B cell (primary cell): ENCODE measurements around the gene INF2. TPM values are rescaled to one million over a fixed set of nuclear protein-coding genes. Genes with fewer than 3 reads are reported as not detected.

ENCODE experiments used
- ATAC-seq: fragments of 200-7000 bp; cut with Tn5 transposase; one replicate; pipeline ENCODE4 v1.10.0; 2021; ENCODE audit warnings: low read depth, mild to moderate bottlenecking, moderate number of reproducible peaks, moderate library complexity
- CTCF ChIA-PET: fragments of 350-600 bp; sonication (Branson Sonifier 250); formaldehyde crosslinking; loops from one replicate; lab custom pipeline; 2021; ENCODE audit warnings: antibody characterized with exemption, inconsistent platforms; lab: Charles Lee
- POLR2A ChIA-PET: fragments of 350-600 bp; sonication (Branson Sonifier 250); formaldehyde crosslinking; loops from one replicate; lab custom pipeline; 2021; ENCODE audit warnings: antibody characterized with exemption; lab: Charles Lee
- DNase-seq: peaks from one replicate; pipeline ENCODE4 v3.0.0; 2013
- H2AFZ ChIP-seq: 2 replicates; pipeline ENCODE4 v1.6.1; 2012; ENCODE audit warnings: mild to moderate bottlenecking, low read depth, low read length; ENCODE audit not compliant: insufficient read depth, poor library complexity, severe bottlenecking
- H3K27ac ChIP-seq, 2 donors: 1 replicate in 1 of 2; 2 replicates in 1 of 2; pipeline ENCODE4 v1.5.1; 2012 to 2013; ENCODE audit warnings: low read length in 2 of 2, mild to moderate bottlenecking in 2 of 2, moderate library complexity in 1 of 2
- H3K27me3 ChIP-seq, 4 experiments: fragments of 200-600 bp in 1 of 4; sonication (generic) in 1 of 4; replicated peaks in 1 of 4; 1 replicate in 2 of 4; 2 replicates in 2 of 4; pipeline versions ENCODE4 v1.6.1 to v1.7.0; 2013 to 2016; ENCODE audit warnings: low read length in 3 of 4, mild to moderate bottlenecking in 2 of 4, mixed read lengths in 1 of 4, moderate library complexity in 1 of 4; ENCODE audit not compliant: insufficient read depth in 4 of 4, control insufficient read depth in 3 of 4; ENCODE audit errors: control extremely low read depth in 1 of 4
- H3K36me3 ChIP-seq, 2 experiments: replicated peaks in 1 of 2; 1 replicate in 1 of 2; 2 replicates in 1 of 2; pipeline versions ENCODE4 v1.6.1 to v1.7.1; 2013; ENCODE audit warnings: low read length in 1 of 2; ENCODE audit not compliant: insufficient read depth in 2 of 2, control insufficient read depth in 1 of 2; ENCODE audit errors: control extremely low read depth in 1 of 2, extremely low read depth in 1 of 2
- H3K4me1 ChIP-seq, 2 donors: fragments of 200-600 bp in 1 of 2; sonication (generic) in 1 of 2; 1 replicate in 1 of 2; 2 replicates in 1 of 2; pipeline versions ENCODE4 v1.5.1 to v1.6.1; 2013 to 2017; ENCODE audit warnings: low read length in 2 of 2; ENCODE audit not compliant: control insufficient read depth in 2 of 2, insufficient read depth in 2 of 2
- H3K4me2 ChIP-seq: replicated peaks from 2 replicates; pipeline ENCODE3; 2012; ENCODE audit warnings: mild to moderate bottlenecking, low read depth, low read length; ENCODE audit not compliant: poor library complexity, severe bottlenecking
- H3K4me3 ChIP-seq, 5 experiments: fragments of 200-600 bp in 1 of 5; sonication (generic) in 1 of 5; 1 replicate in 3 of 5; 2 replicates in 2 of 5; pipeline versions ENCODE4 v1.5.1 to v1.7.0; 2011 to 2016; ENCODE audit warnings: low read length in 4 of 5, mild to moderate bottlenecking in 4 of 5, low read depth in 2 of 5, control low read depth in 1 of 5, moderate library complexity in 1 of 5; ENCODE audit not compliant: insufficient read depth in 1 of 5; ENCODE audit errors: control extremely low read depth in 1 of 5, extremely low read depth in 1 of 5
- H3K79me2 ChIP-seq: fragments of 200-600 bp; sonication (generic); one replicate; pipeline ENCODE4 v1.6.0; 2016; ENCODE audit warnings: low read length; ENCODE audit not compliant: control insufficient read depth, insufficient read depth
- H3K9ac ChIP-seq: fragments of 200-600 bp; sonication (generic); 2 replicates; pipeline ENCODE4 v1.6.1; 2017; ENCODE audit warnings: mild to moderate bottlenecking, low read length, moderate library complexity
- H3K9me3 ChIP-seq, 3 donors: one replicate each; pipeline versions ENCODE4 v1.6.1 to v1.7.1; 2013; ENCODE audit warnings: low read length in 2 of 3; ENCODE audit not compliant: control insufficient read depth in 2 of 3, insufficient read depth in 1 of 3; ENCODE audit errors: control extremely low read depth in 1 of 3
- H4K20me1 ChIP-seq: 2 replicates; pipeline ENCODE4 v1.6.0; 2012; ENCODE audit warnings: mild to moderate bottlenecking, low read length; ENCODE audit not compliant: insufficient read depth, control insufficient read depth, poor library complexity, severe bottlenecking
- H3K27ac Mint-ChIP-seq: one replicate; pipeline ENCODE4 v1.8.0; 2021; ENCODE audit warnings: mixed read lengths
- H3K27me3 Mint-ChIP-seq: one replicate; pipeline ENCODE4 v1.8.0; 2021; ENCODE audit warnings: mixed read lengths
- H3K4me1 Mint-ChIP-seq: one replicate; pipeline ENCODE4 v1.8.0; 2021; ENCODE audit warnings: mixed read lengths
- H3K4me3 Mint-ChIP-seq: one replicate; pipeline ENCODE4 v1.8.0; 2021; ENCODE audit warnings: mixed read lengths
- H3K9me3 Mint-ChIP-seq: one replicate; pipeline ENCODE4 v1.8.0; 2022; ENCODE audit warnings: mixed read lengths; ENCODE audit not compliant: insufficient read depth
- CTCF ChIP-seq: fragments of 200-600 bp; IDR thresholded peaks from one replicate; pipeline ENCODE4 v1.8.0; 2022; ENCODE audit warnings: antibody characterized with exemption, mild to moderate bottlenecking
- EZH2 ChIP-seq: IDR thresholded peaks from 2 replicates; pipeline ENCODE4 v1.6.1; 2012; ENCODE audit warnings: borderline replicate concordance, low read depth, mild to moderate bottlenecking, moderate library complexity, low read length; ENCODE audit not compliant: insufficient read depth, poor library complexity, severe bottlenecking
- WGBS: methylation state at CpG from one replicate; pipeline ENCODE4 v1.1.5; 2013; ENCODE audit warnings: missing lambda C conversion rate; ENCODE audit not compliant: insufficient coverage; 5-methylcytosine and 5-hydroxymethylcytosine counted together
- intact Hi-C: fragments of 100-400 bp; cut with micrococcal nuclease; formaldehyde crosslinking; loops from one replicate; pipeline ENCODE4 v1.10.0; 2022
- polyA plus RNA-seq: library from polyadenylated mRNA; depleted of rRNA; stranded (reverse); fragments of >200 nt; gene quantifications from 2 replicates; pipeline ENCODE4 v1.2.3, GENCODE V29; 2012
- total RNA-seq, 2 donors: library from RNA; stranded (reverse); fragments of 120-200 nt in 1 of 2; gene quantifications; 1 replicate in 1 of 2; 2 replicates in 1 of 2; pipeline versions ENCODE4 v1.2.3 to v1.2.4, GENCODE V29; 2013 to 2022

INF2 gene
- total and polyA plus RNA-seq, 2 donors (not counting 1 experiment from before 2014, with no cell fraction given), result 90.2 to 100 TPM

DNA sequence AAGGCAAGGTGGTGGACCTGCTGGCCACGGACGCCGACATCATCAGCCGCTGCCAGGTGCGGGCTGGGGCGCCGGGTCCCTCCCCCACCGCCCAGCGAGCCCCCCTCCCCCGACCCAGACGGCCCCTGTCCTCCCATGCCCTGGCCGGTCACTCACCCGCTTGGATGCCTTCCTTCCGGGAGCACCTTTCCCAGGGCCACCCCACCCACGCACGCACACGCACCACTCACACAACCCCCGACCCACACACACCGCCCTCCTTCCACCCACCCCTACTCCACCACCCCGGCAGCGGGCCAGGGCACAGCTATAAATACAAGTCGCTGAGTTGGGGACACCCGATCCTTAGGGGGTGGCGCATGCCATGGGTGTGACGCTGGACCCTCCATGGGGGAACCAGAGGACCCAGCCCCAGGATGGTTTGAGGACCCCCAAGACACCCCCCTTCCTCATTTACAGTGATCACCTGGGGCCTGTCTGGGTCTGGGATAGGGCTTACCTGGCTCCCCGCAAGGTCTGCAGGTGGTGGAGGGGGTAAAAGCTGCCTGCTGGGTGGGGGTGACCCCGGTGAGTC is 35.1 kb downstream of the INF2 start:
- no peaks in the 10 kb centered on the region for H3K9me3 Mint-ChIP-seq
- peaks cover 8% of the 10 kb centered on the region for H3K27me3 Mint-ChIP-seq
- ATAC-seq (no peak), DNase-seq (peak; percentile 43)
- Histone ChIP-seq H3K36me3 (peaks cover 0 to 3% of the 10 kb centered on the region in 2 experiments), H3K4me1 (peaks cover 6 to 10% of the 10 kb centered on the region in 2 donors), H2AFZ (peak overlapping the region; percentile 84), H3K79me2 (no peaks in the 10 kb centered on the region), H3K9me3 (no peaks in the 10 kb centered on the region), H3K27me3 (peaks cover 0 to 9% (median 3%) of the 10 kb centered on the region in 4 experiments), H3K27ac (no peak overlapping the region), H3K4me2 (peak overlapping the region; percentile 97), H4K20me1 (no peaks in the 10 kb centered on the region), H3K9ac (peak overlapping the region; percentile 74), H3K4me3 (peak overlapping the region in 3 of 5 experiments; percentile 60 to 79 (median 64))
- TF ChIP-seq CTCF (no peak), EZH2 (no peak)
- ChIA-PET CTCF (interaction anchor here (0.8 to 3.6 kb wide), 5 partner anchors 16 to 59 kb away, joined by 3 to 12 read pairs (median 3); partner anchors contain the start of gene SIVA1), POLR2A (interaction anchor here (0.8 kb wide), 1 partner anchor 28 kb away, joined by 6 read pairs; the partner anchor contains the start of gene SIVA1)
- H3K27ac Mint-ChIP-seq, result no peak overlapping the region
- peaks cover 3% of the 10 kb centered on the region for H3K4me1 Mint-ChIP-seq
- intact Hi-C loops, result loop anchor here (1.0 kb wide), 1 partner anchor 28 kb away; no protein-coding TSS in a partner anchor
- 8% methylated on average over 24 of the region's 27 CpGs for WGBS
- peak overlapping the region; percentile 73 for H3K4me3 Mint-ChIP-seq
